Measurements from ENCODE around the gene BHLHE40.
A peak's percentile ranks its signal among the peaks of the same experiment; 100 is the strongest.

Gene BHLHE40

DNA sequence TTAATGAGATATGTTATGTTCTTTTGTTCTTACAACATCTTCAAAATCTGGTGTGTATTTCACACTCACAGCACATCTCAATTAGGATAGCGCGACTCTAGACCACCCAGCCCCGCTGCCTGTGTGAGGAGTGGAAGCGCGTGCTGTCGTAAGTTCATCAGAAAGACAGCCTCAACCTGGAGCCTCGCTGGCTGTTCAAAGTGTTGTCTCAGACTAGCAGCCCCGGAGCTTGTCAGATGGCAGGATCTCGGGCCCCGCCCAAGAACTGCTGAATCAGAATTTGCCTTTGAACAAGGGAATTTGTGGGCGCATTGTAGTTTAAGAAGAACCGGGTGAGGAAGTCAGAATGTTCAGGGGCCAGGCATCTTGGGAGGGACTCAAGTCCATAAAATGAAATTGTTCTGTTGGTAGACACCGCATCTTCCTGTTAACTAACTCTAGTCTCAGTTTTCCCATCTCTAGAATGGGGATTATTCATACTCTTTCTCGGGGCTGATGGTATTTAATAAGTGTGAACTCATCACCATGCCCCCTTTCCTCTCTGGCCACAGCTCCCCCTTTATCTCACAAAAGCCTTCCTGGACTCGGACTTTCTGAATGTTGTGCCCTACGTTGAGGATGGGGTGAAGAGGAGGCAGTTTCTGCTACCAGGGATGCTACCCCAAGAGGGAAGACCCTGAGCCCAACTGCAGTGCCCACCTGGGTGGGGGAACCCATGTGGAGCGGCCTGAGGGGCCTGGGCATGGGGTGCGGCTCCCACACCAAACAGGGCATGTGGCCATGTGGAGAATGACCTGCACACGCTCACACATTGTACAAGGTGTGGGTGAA lies 40.4 kb downstream of the BHLHE40 start:
- DNase-seq (ENCODE audit: extremely low read depth, low read depth): no peak
- H3K4me3 ChIP-seq (replicated peaks; ENCODE audit: low read depth, low read length): no peak overlapping the region
- no peak for TF ChIP-seq CTCF (IDR thresholded peaks at IDR 0.05; ENCODE audit: low read depth, low read length, missing control alignments)

DNA sequence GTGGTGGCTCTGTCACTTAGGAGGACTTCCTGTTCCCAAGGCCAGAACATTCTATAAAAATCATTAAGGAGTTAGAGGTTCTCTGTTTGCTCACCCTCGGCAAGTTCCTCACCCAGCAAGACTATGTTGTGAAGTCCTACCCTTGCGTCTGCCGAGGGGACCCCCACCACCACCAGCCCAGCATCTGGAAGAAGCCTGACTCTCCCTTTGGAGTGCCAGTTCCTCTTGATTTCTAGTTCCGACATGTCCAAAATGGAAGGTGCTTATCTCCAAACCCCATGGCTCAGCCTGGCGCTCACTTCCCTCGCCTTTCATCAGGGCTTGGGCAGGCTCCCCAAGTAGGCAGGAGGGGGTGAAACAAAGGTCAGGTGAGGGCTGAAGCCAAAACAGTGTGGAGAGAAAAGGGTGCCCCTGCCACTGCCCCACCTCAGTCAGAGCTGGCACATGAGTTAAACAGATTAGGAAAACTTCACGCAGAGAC lies 41.0 kb downstream of the BHLHE40 start:
- no peak overlapping the region for H3K4me3 ChIP-seq (replicated peaks; ENCODE audit: low read depth, low read length)
- no peak for DNase-seq (ENCODE audit: extremely low read depth, low read depth)
- TF ChIP-seq CTCF (IDR thresholded peaks at IDR 0.05; ENCODE audit: low read depth, low read length, missing control alignments): no peak

DNA sequence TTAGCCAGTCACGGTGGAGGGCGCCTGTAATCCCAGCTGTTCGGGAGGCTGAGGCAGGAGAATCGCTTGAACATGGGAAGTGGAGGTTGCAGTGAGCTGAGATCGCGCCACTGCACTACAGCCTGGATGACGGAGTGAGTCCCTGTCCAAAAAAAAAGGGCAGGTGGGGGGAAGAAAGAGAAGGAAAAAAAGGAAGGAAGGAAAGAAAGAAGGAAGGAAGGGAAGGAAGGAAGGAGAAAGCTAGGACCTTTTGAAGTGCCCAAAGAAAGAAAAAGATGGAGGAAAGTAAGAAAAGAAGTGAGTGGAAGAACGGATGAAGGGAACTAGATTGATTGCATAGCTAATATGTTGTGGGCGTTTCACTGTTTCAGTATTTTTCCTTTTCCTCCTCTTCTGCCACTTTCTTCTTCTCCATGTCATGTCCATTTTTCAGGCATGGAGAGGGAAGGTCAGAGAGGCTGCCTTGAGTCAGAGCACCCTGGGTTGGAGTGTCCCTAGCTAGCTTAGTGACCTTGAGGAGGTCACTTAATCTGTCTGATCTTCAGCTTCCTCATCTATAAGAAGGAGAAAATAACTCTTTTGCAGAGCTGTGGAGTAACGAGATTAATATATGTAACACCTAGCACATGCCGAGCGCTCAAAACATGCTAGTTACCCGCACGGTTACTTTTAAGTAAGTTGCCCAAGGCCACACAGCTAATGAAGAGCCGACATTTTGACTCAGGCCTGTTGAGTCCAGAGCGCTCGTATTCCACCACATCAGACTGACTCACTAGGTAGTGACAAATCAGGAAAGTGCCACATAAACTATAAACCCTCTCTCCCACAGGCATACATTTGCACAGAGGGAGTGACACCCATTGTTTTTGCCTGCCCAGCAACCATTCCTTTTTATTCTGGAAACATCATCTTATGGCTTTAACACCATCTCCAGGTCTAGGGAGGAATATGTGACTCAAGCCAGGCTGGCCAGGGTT lies 42.2 kb downstream of the BHLHE40 start:
- DNase-seq (ENCODE audit: extremely low read depth, low read depth): no peak
- no peak overlapping the region for H3K4me3 ChIP-seq (replicated peaks; ENCODE audit: low read depth, low read length)
- no peak for TF ChIP-seq CTCF (IDR thresholded peaks at IDR 0.05; ENCODE audit: low read depth, low read length, missing control alignments)

- no peak overlapping the region for H3K4me3 ChIP-seq (replicated peaks; ENCODE audit: low read depth, low read length)
- DNase-seq (ENCODE audit: extremely low read depth, low read depth): no peak
Measured at GRCh38 chr3:5022187-5022965, 43.1 kb downstream of the BHLHE40 start.

GRCh38 chr3:5022966-5023776 lies 43.9 kb downstream of the BHLHE40 start:
- peak; percentile 85 for DNase-seq (ENCODE audit: extremely low read depth, low read depth)
- no peak for TF ChIP-seq CTCF (IDR thresholded peaks at IDR 0.05; ENCODE audit: low read depth, low read length, missing control alignments)
- H3K4me3 ChIP-seq (replicated peaks; ENCODE audit: low read depth, low read length): no peak overlapping the region

More at GRCh38 chr3:5022187-5022965, 43.1 kb downstream of the BHLHE40 start:
- TF ChIP-seq CTCF (IDR thresholded peaks at IDR 0.05; ENCODE audit: low read depth, low read length, missing control alignments): no peak
